GM21576 (cell line): ENCODE results near the gene OR2A14.
"Not testable (repeated sequence)": the region's sequence is repeated elsewhere in the genome, so short reads cannot be mapped to it uniquely, and the experiment has no call there.

Experiments
- ATAC-seq: cut with Tn5 transposase; IDR thresholded peaks from one replicate; pipeline ENCODE4 v1.9.1; 2021; ENCODE audit warnings: mild to moderate bottlenecking, moderate library complexity; ENCODE audit not compliant: unreplicated experiment

Gene OR2A14

GRCh38 chr7:144122876-144123275, at the start of gene OR2A14:
OR2A14 (plus strand) TSS chr7:144123176; CDS start chr7:144129113, 5,937 bp downstream.
- no peak for ATAC-seq

- no peak for ATAC-seq
Measured at GRCh38 chr7:144074374-144074773, 48.6 kb upstream of the OR2A14 start.

GRCh38 chr7:144085978-144086377, 37.0 kb upstream of the OR2A14 start, which contains the start of gene OR2A12:
OR2A12 (plus strand) TSS chr7:144086278; CDS start chr7:144095108, 8,830 bp downstream.
- no peak for ATAC-seq

- no peak for ATAC-seq
Measured at GRCh38 chr7:144086730-144087129, 36.2 kb upstream of the OR2A14 start.

GRCh38 chr7:144087230-144087629, 35.7 kb upstream of the OR2A14 start:
- ATAC-seq = no peak

GRCh38 chr7:144090667-144091066, 32.3 kb upstream of the OR2A14 start:
- no peak for ATAC-seq

GRCh38 chr7:144098776-144099175, 24.2 kb upstream of the OR2A14 start:
- ATAC-seq = no peak

- ATAC-seq = no peak
Measured at GRCh38 chr7:144100607-144101006, 22.4 kb upstream of the OR2A14 start.

GRCh38 chr7:144102041-144102440, 20.9 kb upstream of the OR2A14 start:
- no peak for ATAC-seq

- no peak for ATAC-seq
Measured at GRCh38 chr7:144105211-144105610, 17.8 kb upstream of the OR2A14 start.

- no peak for ATAC-seq
Measured at GRCh38 chr7:144109283-144109682, 13.7 kb upstream of the OR2A14 start, which contains the start of gene OR2A2. OR2A2 (plus strand) TSS chr7:144109583; CDS start chr7:144109583, 0 bp downstream.

GRCh38 chr7:144110272-144110671, 12.7 kb upstream of the OR2A14 start:
- ATAC-seq = no peak

- ATAC-seq = no peak
Measured at GRCh38 chr7:144113651-144114050, 9.3 kb upstream of the OR2A14 start.

- no peak for ATAC-seq
Measured at GRCh38 chr7:144118341-144118740, 4.6 kb upstream of the OR2A14 start.

GRCh38 chr7:144127714-144128334, 4.8 kb downstream of the OR2A14 start:
- peak; percentile 100 for ATAC-seq

- ATAC-seq = not testable (repeated sequence)
Measured at GRCh38 chr7:144129601-144130000, 6.6 kb downstream of the OR2A14 start.

GRCh38 chr7:144130730-144131129, 7.8 kb downstream of the OR2A14 start:
- ATAC-seq = no peak

- no peak for ATAC-seq
Measured at GRCh38 chr7:144132262-144132661, 9.3 kb downstream of the OR2A14 start.

GRCh38 chr7:144133307-144133706, 10.3 kb downstream of the OR2A14 start:
- no peak for ATAC-seq

GRCh38 chr7:144134116-144134515, 11.1 kb downstream of the OR2A14 start:
- no peak for ATAC-seq

- ATAC-seq = no peak
Measured at GRCh38 chr7:144137501-144137900, 14.5 kb downstream of the OR2A14 start.

GRCh38 chr7:144142187-144142586, 19.2 kb downstream of the OR2A14 start:
- no peak for ATAC-seq

GRCh38 chr7:144144426-144144825, 21.4 kb downstream of the OR2A14 start:
- no peak for ATAC-seq
